A549 (cell line): ENCODE results near the gene SMG1. TPM values are rescaled to one million over a fixed set of nuclear protein-coding genes. Genes with fewer than 3 reads are reported as not detected.

Source experiments
- ATAC-seq, 2 experiments: fragments of 200-7000 bp in 1 of 2; fragments of >200 bp in 1 of 2; cut with Nextera tagmentation in 1 of 2; cut with Tn5 transposase in 1 of 2; 3 replicates each; pipeline versions ENCODE4 v1.8.0 to v1.9.1; 2018 to 2020; ENCODE audit warnings: mild to moderate bottlenecking in 1 of 2, moderate library complexity in 1 of 2
- CTCF ChIA-PET: fragments of 300-600 bp; sonication (Branson Sonifier 250); formaldehyde crosslinking; extraction: SDS; loops from one replicate; lab custom pipeline; 2021; ENCODE audit warnings: antibody characterized with exemption, inconsistent platforms; lab: Yijun Ruan, JAX
- POLR2A ChIA-PET: fragments of 350-600 bp; formaldehyde crosslinking; extraction: SDS; loops from one replicate; lab custom pipeline; 2021; ENCODE audit warnings: antibody characterized with exemption, inconsistent platforms; lab: Yijun Ruan, JAX
- DNase-seq, 2 experiments: peaks; one replicate each; pipeline versions ENCODE4 v3.0.0 to v3.0.0-alpha.2; 2011 to 2016; ENCODE audit warnings: low read depth in 1 of 2, low spot score in 1 of 2
- FAIRE-seq: peaks from 2 replicates; lab custom pipeline; 2011; peaks lifted over from hg19 to GRCh38; lab: Jason Lieb, UNC
- H3K27ac ChIP-seq, 2 experiments: fragments of >200 bp; sonication (Bioruptor Twin); formaldehyde crosslinking; 3 replicates each; pipeline ENCODE4 v1.5.1; 2016 to 2017
- H3K4me1 ChIP-seq: fragments of >200 bp; sonication (Bioruptor Twin); formaldehyde crosslinking; 3 replicates; pipeline ENCODE4 v1.6.1; 2016
- H3K4me2 ChIP-seq: fragments of >200 bp; sonication (Bioruptor Twin); formaldehyde crosslinking; 3 replicates; pipeline ENCODE4 v1.6.1; 2016
- H3K4me3 ChIP-seq: fragments of >200 bp; sonication (Bioruptor Twin); formaldehyde crosslinking; 3 replicates; pipeline ENCODE4 v1.5.1; 2016
- H3K9me3 ChIP-seq: fragments of >200 bp; sonication (Bioruptor Twin); formaldehyde crosslinking; 3 replicates; pipeline ENCODE4 v1.6.1; 2016
- ATOH8 ChIP-seq: fragments of 250-450 bp; sonication (Bioruptor Pico); IDR thresholded peaks from 2 replicates; pipeline ENCODE4 v1.5.0; 2020; ENCODE audit warnings: low read depth, mild to moderate bottlenecking, moderate library complexity
- BHLHE40 ChIP-seq: IDR thresholded peaks from 2 replicates; pipeline ENCODE4 v1.6.1; 2012; ENCODE audit warnings: low read depth, low read length, inconsistent platforms
- CBX8 ChIP-seq: fragments of 200-600 bp; sonication (generic); IDR thresholded peaks from 2 replicates; pipeline ENCODE4 v1.6.1; 2016
- CEBPB ChIP-seq, 2 experiments: fragments of >200 bp in 1 of 2; sonication (Bioruptor Twin) in 1 of 2; formaldehyde crosslinking in 1 of 2; IDR thresholded peaks; 2 replicates each; pipeline ENCODE4 v1.6.1; 2012 to 2016
- CHD4 ChIP-seq: fragments of 200-600 bp; sonication (generic); IDR thresholded peaks from 2 replicates; pipeline ENCODE4 v1.6.1; 2016; ENCODE audit warnings: antibody characterized with exemption, mild to moderate bottlenecking, borderline replicate concordance
- EHF ChIP-seq: fragments of 250-450 bp; sonication (Bioruptor Pico); IDR thresholded peaks from 2 replicates; pipeline ENCODE4 v1.5.0; 2020; ENCODE audit warnings: mild to moderate bottlenecking
- EHMT2 ChIP-seq: fragments of 200-600 bp; sonication (generic); IDR thresholded peaks from 2 replicates; pipeline ENCODE4 v1.6.1; 2016; ENCODE audit warnings: antibody characterized with exemption, low read depth, mild to moderate bottlenecking, moderate library complexity
- FOSL2 ChIP-seq, 2 experiments: fragments of 450-650 bp in 1 of 2; fragments of >200 bp in 1 of 2; sonication (Bioruptor Twin) in 1 of 2; formaldehyde crosslinking; IDR thresholded peaks; 2 replicates each; pipeline versions ENCODE4 v1.5.0 to v1.6.1; 2016 to 2020; ENCODE audit warnings: mild to moderate bottlenecking in 1 of 2, moderate library complexity in 1 of 2
- GATA3 ChIP-seq: IDR thresholded peaks from 2 replicates; pipeline ENCODE4 v1.6.1; 2012; ENCODE audit warnings: borderline replicate concordance
- JUN ChIP-seq, 2 experiments: fragments of >200 bp; sonication (Bioruptor Twin); formaldehyde crosslinking; IDR thresholded peaks; 2 replicates in 1 of 2; 3 replicates in 1 of 2; pipeline ENCODE4 v1.6.1; 2016 to 2017
- MAX ChIP-seq: IDR thresholded peaks from 2 replicates; pipeline ENCODE4 v1.6.1; 2012
- MAZ ChIP-seq: fragments of 150-350 bp; IDR thresholded peaks from 2 replicates; pipeline ENCODE4 v1.6.1; 2014; ENCODE audit warnings: antibody characterized with exemption, low read depth, low read length, borderline replicate concordance
- MYC ChIP-seq: IDR thresholded peaks from 2 replicates; pipeline ENCODE4 v1.6.1; 2012; ENCODE audit warnings: mild to moderate bottlenecking, inconsistent platforms, low read length, improper control_type of control experiment, borderline replicate concordance
- NFE2L2 ChIP-seq: fragments of 150-350 bp; conservative IDR thresholded peaks from 2 replicates; pipeline ENCODE4 v1.6.1; 2014; ENCODE audit warnings: low read length
- NPAS2 ChIP-seq: fragments of 250-450 bp; sonication (Bioruptor Pico); IDR thresholded peaks from 2 replicates; pipeline ENCODE4 v1.8.0; 2022; ENCODE audit warnings: mild to moderate bottlenecking, moderate library complexity, borderline replicate concordance
- PHF8 ChIP-seq: fragments of 200-600 bp; sonication (generic); IDR thresholded peaks from 2 replicates; pipeline ENCODE4 v1.6.1; 2016; ENCODE audit warnings: low read depth, mild to moderate bottlenecking, antibody characterized with exemption, moderate library complexity, borderline replicate concordance
- POLR2A ChIP-seq: IDR thresholded peaks from 2 replicates; pipeline ENCODE4 v1.6.1; 2012; ENCODE audit warnings: mild to moderate bottlenecking, low read length
- RAD21 ChIP-seq, 2 experiments: fragments of >200 bp in 1 of 2; sonication (Bioruptor Twin) in 1 of 2; formaldehyde crosslinking in 1 of 2; IDR thresholded peaks in 1 of 2; conservative IDR thresholded peaks in 1 of 2; 2 replicates in 1 of 2; 3 replicates in 1 of 2; pipeline ENCODE4 v1.6.1; 2012 to 2018; ENCODE audit warnings: inconsistent platforms in 1 of 2
- REST ChIP-seq: fragments of 200-600 bp; sonication (generic); IDR thresholded peaks from 2 replicates; pipeline ENCODE4 v1.6.1; 2016; ENCODE audit warnings: antibody characterized with exemption, mild to moderate bottlenecking, moderate library complexity
- RFX5 ChIP-seq: fragments of 450-650 bp; IDR thresholded peaks from 2 replicates; pipeline ENCODE4 v1.7.1; 2014; ENCODE audit warnings: antibody characterized with exemption, mild to moderate bottlenecking, moderate library complexity
- ZC3H11A ChIP-seq: fragments of 450-650 bp; IDR thresholded peaks from 2 replicates; pipeline ENCODE4 v1.6.1; 2014; ENCODE audit warnings: antibody characterized with exemption, mild to moderate bottlenecking
- ZFP36 ChIP-seq: fragments of 450-650 bp; IDR thresholded peaks from 2 replicates; pipeline ENCODE4 v1.6.1; 2014; ENCODE audit warnings: borderline replicate concordance; ENCODE audit not compliant: partially characterized antibody
- ZSCAN20 ChIP-seq: fragments of 250-450 bp; sonication (Bioruptor Pico); IDR thresholded peaks from 2 replicates; pipeline ENCODE4 v1.8.0; 2022; ENCODE audit warnings: mild to moderate bottlenecking, moderate library complexity
- WGBS: methylation state at CpG from one replicate; pipeline ENCODE4 v1.1.6; 2017; ENCODE audit errors: missing lambda C conversion rate; 5-methylcytosine and 5-hydroxymethylcytosine counted together
- polyA plus RNA-seq, 4 experiments: library from polyadenylated mRNA; depleted of rRNA in 3 of 4; stranded (reverse); fragments of >200 nt; fragmentation: RNase III in 1 of 4; extraction: RNeasy Plus Mini Kit Qiagen cat#74134 plus additional on column Dnase treatment in 1 of 4; gene quantifications; 2 replicates in 3 of 4; 3 replicates in 1 of 4; pipeline ENCODE4 v1.2.3, GENCODE V29; 2011 to 2017
- TF ChIP-seq, protein P1 (sequence below): fragments of >200 bp; sonication (Bioruptor Twin); formaldehyde crosslinking; IDR thresholded peaks from 2 replicates; pipeline ENCODE4 v1.6.1; 2016
- TF ChIP-seq, protein P2 (sequence below): fragments of >200 bp; sonication (Bioruptor Twin); formaldehyde crosslinking; IDR thresholded peaks from 3 replicates; pipeline ENCODE4 v1.5.1; 2016

The SMG1 gene
- polyA plus RNA-seq, 2 of the 4 experiments (the other 2 are of a cell fraction): 15.7 to 63.8 TPM

DNA sequence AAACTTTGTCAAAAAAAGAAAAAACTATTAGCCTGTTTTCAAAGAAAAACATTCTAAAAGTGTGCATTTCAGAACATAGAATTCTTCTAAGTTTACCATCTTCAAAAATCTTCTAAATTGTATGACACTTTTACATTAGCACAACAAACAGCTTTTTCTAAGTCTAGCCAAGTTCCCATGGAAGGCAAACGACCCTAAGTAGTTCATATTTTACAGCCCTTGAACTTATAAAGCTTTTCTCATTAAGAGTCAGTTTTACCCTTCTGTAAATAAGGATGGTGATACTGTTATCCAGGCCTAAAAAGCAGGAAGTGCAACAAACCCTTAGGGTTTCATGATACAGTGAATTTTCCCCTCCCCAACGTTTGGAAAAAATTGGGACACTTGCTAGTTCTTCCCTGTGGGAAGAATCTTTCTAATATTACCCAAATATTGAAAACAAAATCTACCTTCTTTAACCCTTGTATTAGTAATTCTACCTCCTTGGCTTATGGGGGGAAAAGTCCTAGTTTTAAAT, 120.9 kb downstream of the SMG1 start:
- DNase-seq (no peak), FAIRE-seq (no peak), ATAC-seq (no peak)
- H3K9me3 ChIP-seq: no peaks in the 10 kb centered on the region
- TF ChIP-seq PHF8 (no peak), GATA3 (no peak), EHF (CRISPR knock-in tag) (no peak), ZC3H11A (no peak), REST (no peak), BHLHE40 (no peak), POLR2A (no peak), RAD21 (conservative IDR thresholded peaks at IDR 0.05 in 1 of 2, IDR thresholded peaks at IDR 0.05 in 1 of 2) (no peak), RFX5 (no peak), EHMT2 (no peak), ATOH8 (CRISPR knock-in tag) (no peak), CHD4 (no peak), NFE2L2 (no peak), ZFP36 (no peak)
- TF ChIP-seq, protein P1, sequence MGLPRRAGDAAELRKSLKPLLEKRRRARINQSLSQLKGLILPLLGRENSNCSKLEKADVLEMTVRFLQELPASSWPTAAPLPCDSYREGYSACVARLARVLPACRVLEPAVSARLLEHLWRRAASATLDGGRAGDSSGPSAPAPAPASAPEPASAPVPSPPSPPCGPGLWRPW: no peak
- TF ChIP-seq, protein P2, sequence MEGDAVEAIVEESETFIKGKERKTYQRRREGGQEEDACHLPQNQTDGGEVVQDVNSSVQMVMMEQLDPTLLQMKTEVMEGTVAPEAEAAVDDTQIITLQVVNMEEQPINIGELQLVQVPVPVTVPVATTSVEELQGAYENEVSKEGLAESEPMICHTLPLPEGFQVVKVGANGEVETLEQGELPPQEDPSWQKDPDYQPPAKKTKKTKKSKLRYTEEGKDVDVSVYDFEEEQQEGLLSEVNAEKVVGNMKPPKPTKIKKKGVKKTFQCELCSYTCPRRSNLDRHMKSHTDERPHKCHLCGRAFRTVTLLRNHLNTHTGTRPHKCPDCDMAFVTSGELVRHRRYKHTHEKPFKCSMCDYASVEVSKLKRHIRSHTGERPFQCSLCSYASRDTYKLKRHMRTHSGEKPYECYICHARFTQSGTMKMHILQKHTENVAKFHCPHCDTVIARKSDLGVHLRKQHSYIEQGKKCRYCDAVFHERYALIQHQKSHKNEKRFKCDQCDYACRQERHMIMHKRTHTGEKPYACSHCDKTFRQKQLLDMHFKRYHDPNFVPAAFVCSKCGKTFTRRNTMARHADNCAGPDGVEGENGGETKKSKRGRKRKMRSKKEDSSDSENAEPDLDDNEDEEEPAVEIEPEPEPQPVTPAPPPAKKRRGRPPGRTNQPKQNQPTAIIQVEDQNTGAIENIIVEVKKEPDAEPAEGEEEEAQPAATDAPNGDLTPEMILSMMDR: no peak
- CTCF ChIA-PET: interaction anchor here (0.9 to 1.6 kb wide), 4 partner anchors 12 to 164 kb away, joined by 3 to 5 read pairs (median 3); no protein-coding TSS in a partner anchor
- no peak overlapping the region for H3K4me2 ChIP-seq
- POLR2A ChIA-PET: no interaction called here
- H3K27ac ChIP-seq: 0 out of 6 replicates have a peak overlapping the region, but pooled peaks of 1 of the 2 experiments have one; percentile 17
- WGBS: 17% methylated on average over 2 of the region's 2 CpGs
- peaks cover 34% of the 10 kb centered on the region for H3K4me1 ChIP-seq
- no peak overlapping the region for H3K4me3 ChIP-seq

DNA sequence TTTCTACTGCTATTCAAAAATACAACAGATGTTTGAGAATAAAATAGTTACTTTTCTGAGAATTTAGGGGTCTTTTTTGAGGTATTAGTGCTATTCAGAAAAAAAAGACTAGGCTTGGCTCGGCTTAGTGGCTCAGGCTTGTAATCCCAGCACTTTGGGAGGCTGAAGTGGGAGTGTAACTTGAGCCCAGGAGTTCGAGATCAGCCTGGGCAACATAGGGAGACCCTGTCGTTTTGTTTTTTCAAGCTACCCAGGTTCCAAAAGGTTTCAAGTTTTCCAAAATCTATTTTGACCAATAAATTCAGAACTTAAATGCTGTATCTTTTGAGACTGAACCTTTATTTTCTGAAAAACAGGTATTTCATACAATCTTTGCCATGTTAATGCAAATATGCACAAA, 121.7 kb downstream of the SMG1 start:
- POLR2A ChIA-PET: interaction anchor here (1.2 kb wide), 1 partner anchor 14 kb away, joined by 8 read pairs; the partner anchor contains the start of gene RPS15A
- no peak overlapping the region for H3K4me3 ChIP-seq
- WGBS: 15% methylated on average over 3 of the region's 3 CpGs
- H3K27ac ChIP-seq: peak overlapping the region; percentile 63 to 76
- TF ChIP-seq RAD21 (conservative IDR thresholded peaks at IDR 0.05 in 1 of 2, IDR thresholded peaks at IDR 0.05 in 1 of 2): no peak
- TF ChIP-seq CEBPB (IDR thresholded peaks at IDR 0.05): no peak
- TF ChIP-seq ZSCAN20: no peak
- TF ChIP-seq MAZ: no peak
- no peak for TF ChIP-seq MAX
- no peak for TF ChIP-seq PHF8
- TF ChIP-seq JUN (IDR thresholded peaks at IDR 0.05): no peak
- no peak for TF ChIP-seq NPAS2 (CRISPR knock-in tag)
- no peak for TF ChIP-seq MYC
- TF ChIP-seq NFE2L2: no peak
- no peak for TF ChIP-seq FOSL2 (IDR thresholded peaks at IDR 0.05)
- TF ChIP-seq FOSL2 (CRISPR knock-in tag; IDR thresholded peaks at IDR 0.05): no peak
- TF ChIP-seq CBX8: no peak
- DNase-seq (no peak), FAIRE-seq (no peak), ATAC-seq (no peak)
- peak overlapping the region; percentile 65 for H3K4me2 ChIP-seq
- CTCF ChIA-PET: interaction anchor here (1.0 to 1.6 kb wide), 4 partner anchors 11 to 142 kb away, joined by 3 to 5 read pairs (median 4); no protein-coding TSS in a partner anchor
- peaks cover 39% of the 10 kb centered on the region for H3K4me1 ChIP-seq
- H3K9me3 ChIP-seq: no peaks in the 10 kb centered on the region
